ENCODE results near the gene SERINC2.
"Not testable (repeated sequence)": the region's sequence is repeated elsewhere in the genome, so short reads cannot be mapped to it uniquely, and the experiment has no call there.

The SERINC2 gene

GRCh38 chr1:31435471-31436409 lies 22.7 kb downstream of the SERINC2 start:
- no peak for DNase-seq

- DNase-seq = no peak
Observed at GRCh38 chr1:31436596-31437432, 23.8 kb downstream of the SERINC2 start.

GRCh38 chr1:31437433-31438037 lies 24.5 kb downstream of the SERINC2 start:
- no peak for DNase-seq

GRCh38 chr1:31439276-31439675 lies 26.3 kb downstream of the SERINC2 start:
- no peak for DNase-seq

- no peak for DNase-seq
Observed at GRCh38 chr1:31441073-31441472, 28.1 kb downstream of the SERINC2 start.

GRCh38 chr1:31441558-31441957 lies 28.5 kb downstream of the SERINC2 start:
- DNase-seq = no peak

GRCh38 chr1:31441970-31442647 lies 29.1 kb downstream of the SERINC2 start:
- no peak for DNase-seq

GRCh38 chr1:31442648-31442994 lies 29.6 kb downstream of the SERINC2 start:
- no peak for DNase-seq

- DNase-seq = no peak
Observed at GRCh38 chr1:31443673-31444072, 30.7 kb downstream of the SERINC2 start.

GRCh38 chr1:31444725-31445448 lies 31.9 kb downstream of the SERINC2 start:
- DNase-seq = no peak

GRCh38 chr1:31445951-31446350 lies 32.9 kb downstream of the SERINC2 start:
- no peak for DNase-seq

- DNase-seq = no peak
Observed at GRCh38 chr1:31447210-31447609, 34.2 kb downstream of the SERINC2 start.

- no peak for DNase-seq
Observed at GRCh38 chr1:31453384-31454079, 40.5 kb downstream of the SERINC2 start.

GRCh38 chr1:31458287-31458896 lies 45.4 kb downstream of the SERINC2 start:
- DNase-seq = no peak

- no peak for DNase-seq
Observed at GRCh38 chr1:31460027-31460426, 47.0 kb downstream of the SERINC2 start.

GRCh38 chr1:31467005-31467674 lies 54.1 kb downstream of the SERINC2 start:
- no peak for DNase-seq

GRCh38 chr1:31470794-31471315 lies 57.8 kb downstream of the SERINC2 start:
- no peak for DNase-seq

- not testable (repeated sequence) for DNase-seq
Observed at GRCh38 chr1:31471452-31472313, 58.7 kb downstream of the SERINC2 start.

GRCh38 chr1:31472314-31472651 lies 59.3 kb downstream of the SERINC2 start:
- DNase-seq = not testable (repeated sequence)

All from 8988T (cell line).